SH-SY5Y (cell line): ENCODE results near the gene THSD4.

Experiments used
- GATA2 ChIP-seq: IDR thresholded peaks from 2 replicates; pipeline ENCODE4 v1.6.1; 2011; ENCODE audit warnings: mild to moderate bottlenecking, low read depth, low read length
- GATA3 ChIP-seq: IDR thresholded peaks from 2 replicates; pipeline ENCODE4 v1.6.1; 2011; ENCODE audit warnings: low read depth, mild to moderate bottlenecking, low read length, moderate library complexity

- TF ChIP-seq GATA2 (no peak), GATA3 (no peak)
Observed at GRCh38 chr15:71526060-71526820, 411.0 kb downstream of the THSD4 start.
